H9 (cell line): ENCODE results near the gene VPS39. TPM values are rescaled to one million over a fixed set of nuclear protein-coding genes. Genes with fewer than 3 reads are reported as not detected.

Experiments
- DNase-seq: peaks from one replicate; pipeline ENCODE4 v3.0.0-alpha.2; 2017
- H2AFZ ChIP-seq: one replicate; pipeline ENCODE4 v1.6.1; 2013; ENCODE audit warnings: mild to moderate bottlenecking, low read length, control low read depth, moderate library complexity
- H2AK5ac ChIP-seq: 2 replicates; pipeline ENCODE4 v1.6.1; 2013; ENCODE audit warnings: low read length, control low read depth, mixed read lengths; ENCODE audit not compliant: insufficient read length
- H2BK120ac ChIP-seq: one replicate; pipeline ENCODE4 v1.6.1; 2013; ENCODE audit warnings: low read depth, mild to moderate bottlenecking, low read length, control low read depth, inconsistent platforms; ENCODE audit not compliant: poor library complexity, severe bottlenecking
- H2BK12ac ChIP-seq: 2 replicates; pipeline ENCODE4 v1.6.1; 2013; ENCODE audit warnings: low read length, control low read depth, mixed read lengths, low read depth; ENCODE audit not compliant: insufficient read length
- H2BK15ac ChIP-seq: 2 replicates; pipeline ENCODE4 v1.6.1; 2013; ENCODE audit warnings: low read depth, low read length, control low read depth
- H2BK20ac ChIP-seq: one replicate; pipeline ENCODE4 v1.6.1; 2013; ENCODE audit warnings: low read depth, mild to moderate bottlenecking, low read length, control low read depth, inconsistent platforms; ENCODE audit not compliant: poor library complexity, severe bottlenecking
- H2BK5ac ChIP-seq: 2 replicates; pipeline ENCODE4 v1.6.1; 2013; ENCODE audit warnings: low read length, control low read depth, mixed read lengths; ENCODE audit not compliant: insufficient read length
- H3K14ac ChIP-seq: 2 replicates; pipeline ENCODE4 v1.6.1; 2013; ENCODE audit warnings: low read length, control low read depth; ENCODE audit not compliant: insufficient read depth
- H3K18ac ChIP-seq: 2 replicates; pipeline ENCODE4 v1.6.1; 2013; ENCODE audit warnings: low read depth, mild to moderate bottlenecking, mixed read lengths, low read length, control low read depth; ENCODE audit not compliant: insufficient read length
- H3K23ac ChIP-seq: 2 replicates; pipeline ENCODE4 v1.6.1; 2013; ENCODE audit warnings: low read length, control low read depth, mixed read lengths, low read depth; ENCODE audit not compliant: insufficient read length
- H3K23me2 ChIP-seq: 2 replicates; pipeline ENCODE4 v1.6.1; 2013; ENCODE audit warnings: low read depth, mild to moderate bottlenecking, mixed read lengths, low read length, control low read depth; ENCODE audit not compliant: insufficient read length, poor library complexity, severe bottlenecking
- H3K27ac ChIP-seq: 2 replicates; pipeline ENCODE4 v1.5.1; 2013; ENCODE audit warnings: low read length, control low read depth, mixed read lengths, low read depth; ENCODE audit not compliant: insufficient read length
- H3K27me3 ChIP-seq: 2 replicates; pipeline ENCODE4 v1.6.1; 2013; ENCODE audit warnings: low read length, control low read depth, inconsistent platforms; ENCODE audit not compliant: insufficient read depth
- H3K4ac ChIP-seq: 2 replicates; pipeline ENCODE4 v1.6.1; 2013; ENCODE audit warnings: low read depth, mild to moderate bottlenecking, control low read depth, inconsistent platforms, low read length, moderate library complexity
- H3K4me1 ChIP-seq: 2 replicates; pipeline ENCODE4 v1.6.1; 2013; ENCODE audit warnings: low read length, control low read depth, inconsistent platforms; ENCODE audit not compliant: insufficient read depth
- H3K4me2 ChIP-seq: 2 replicates; pipeline ENCODE4 v1.6.1; 2013; ENCODE audit warnings: low read length, control low read depth, mixed read lengths; ENCODE audit not compliant: insufficient read length, insufficient read depth
- H3K56ac ChIP-seq: 2 replicates; pipeline ENCODE4 v1.6.1; 2013; ENCODE audit warnings: low read depth, mild to moderate bottlenecking, mixed read lengths, low read length, control low read depth; ENCODE audit not compliant: insufficient read length
- H3K79me1 ChIP-seq: 2 replicates; pipeline ENCODE4 v1.6.1; 2013; ENCODE audit warnings: low read depth, mild to moderate bottlenecking, moderate library complexity, low read length, control low read depth, inconsistent platforms; ENCODE audit not compliant: insufficient read depth, poor library complexity, severe bottlenecking
- H3K79me2 ChIP-seq: 2 replicates; pipeline ENCODE4 v1.6.1; 2013; ENCODE audit warnings: low read length, control low read depth, inconsistent platforms; ENCODE audit not compliant: insufficient read depth
- H3K9ac ChIP-seq: 2 replicates; pipeline ENCODE4 v1.6.1; 2013; ENCODE audit warnings: low read length, control low read depth, mixed read lengths; ENCODE audit not compliant: insufficient read length; ENCODE audit errors: extremely low read depth
- H3K9me3 ChIP-seq: one replicate; pipeline ENCODE4 v1.6.1; 2013; ENCODE audit warnings: low read depth, low read length, inconsistent platforms; ENCODE audit not compliant: control insufficient read depth
- H3T11ph ChIP-seq: one replicate; pipeline ENCODE4 v1.6.1; 2013; ENCODE audit warnings: mild to moderate bottlenecking, low read length, control low read depth, inconsistent platforms
- H4K20me1 ChIP-seq: one replicate; pipeline ENCODE4 v1.6.1; 2013; ENCODE audit not compliant: control insufficient read depth, insufficient read length, insufficient read depth
- H4K5ac ChIP-seq: 2 replicates; pipeline ENCODE4 v1.6.1; 2013; ENCODE audit warnings: low read depth, mild to moderate bottlenecking, mixed read lengths, low read length, control low read depth; ENCODE audit not compliant: insufficient read length
- H4K8ac ChIP-seq: replicated peaks from 2 replicates; pipeline ENCODE4 v1.6.1; 2013; ENCODE audit warnings: low read length, control low read depth, mixed read lengths, low read depth; ENCODE audit not compliant: insufficient read length
- H4K91ac ChIP-seq: 2 replicates; pipeline ENCODE4 v1.6.1; 2013; ENCODE audit warnings: low read depth, mild to moderate bottlenecking, moderate library complexity, mixed read lengths, low read length, control low read depth; ENCODE audit not compliant: insufficient read length
- H3K27ac Mint-ChIP-seq, 3 experiments: 2 replicates in 2 of 3; 3 replicates in 1 of 3; pipeline ENCODE4 v1.8.0; 2020 to 2021; ENCODE audit warnings: mixed read lengths in 3 of 3, mild to moderate bottlenecking in 1 of 3, moderate library complexity in 1 of 3
- H3K27me3 Mint-ChIP-seq: 2 replicates; pipeline ENCODE4 v1.8.0; 2021; ENCODE audit warnings: low read depth, mild to moderate bottlenecking, moderate library complexity, mixed read lengths
- H3K36me3 Mint-ChIP-seq, 3 experiments: 2 replicates in 2 of 3; 3 replicates in 1 of 3; pipeline ENCODE4 v1.8.0; 2020 to 2021; ENCODE audit warnings: low read depth in 3 of 3, mixed read lengths in 3 of 3; ENCODE audit not compliant: insufficient read depth in 1 of 3
- H3K4me1 Mint-ChIP-seq, 2 experiments: 2 replicates each; pipeline ENCODE4 v1.8.0; 2020; ENCODE audit warnings: mixed read lengths in 2 of 2
- H3K4me3 Mint-ChIP-seq, 2 experiments: 2 replicates in 1 of 2; 3 replicates in 1 of 2; pipeline ENCODE4 v1.8.0; 2020 to 2021; ENCODE audit warnings: mild to moderate bottlenecking in 2 of 2, mixed read lengths in 2 of 2, moderate library complexity in 1 of 2
- H3K9me3 Mint-ChIP-seq, 2 experiments: 2 replicates in 1 of 2; 3 replicates in 1 of 2; pipeline ENCODE4 v1.8.0; 2020; ENCODE audit warnings: mild to moderate bottlenecking in 2 of 2, mixed read lengths in 2 of 2, moderate library complexity in 1 of 2
- CTCF ChIP-seq: fragments of 200-600 bp; sonication (generic); conservative IDR thresholded peaks from 3 replicates; pipeline ENCODE4 v1.8.0; 2021; ENCODE audit warnings: antibody characterized with exemption, mild to moderate bottlenecking
- WGBS: extraction: QIAGEN DNeasy Blood & Tissue Kit; methylation state at CpG from one replicate; pipeline ENCODE4 v1.1.7; 2013; ENCODE audit warnings: missing lambda C conversion rate, low lambda C conversion rate, mixed read lengths; ENCODE audit not compliant: insufficient read length; ENCODE audit errors: extremely low coverage; 5-methylcytosine and 5-hydroxymethylcytosine counted together
- total RNA-seq: library from RNA; stranded (reverse); gene quantifications from 2 replicates; pipeline ENCODE4 v1.2.1, GENCODE V29; 2021

VPS39 gene
- total RNA-seq, 1 experiment from 2014 or later: 48.6 TPM

GRCh38 chr15:42145546-42146455 lies 62.3 kb downstream of the VPS39 start:
- no CpG with 5 or more reads among the region's 29 CpGs for WGBS
- no peak for TF ChIP-seq CTCF
- peak; percentile 26 for DNase-seq

More at GRCh38 chr15:42145546-42146455, 62.3 kb downstream of the VPS39 start:
- Histone ChIP-seq H3T11ph (no peak overlapping the region), H4K20me1 (no peaks in the 10 kb centered on the region), H3K79me2 (no peaks in the 10 kb centered on the region), H2AFZ (no peak overlapping the region), H4K5ac (no peak overlapping the region), H2BK120ac (no peak overlapping the region), H3K4me2 (no peak overlapping the region), H3K27me3 (no peaks in the 10 kb centered on the region), H3K4ac (no peak overlapping the region), H3K9ac (no peak overlapping the region), H3K79me1 (no peaks in the 10 kb centered on the region), H3K9me3 (no peaks in the 10 kb centered on the region), H3K56ac (no peak overlapping the region), H3K14ac (no peak overlapping the region), H2BK5ac (no peak overlapping the region), H3K23ac (no peak overlapping the region), H2BK20ac (no peak overlapping the region), H3K23me2 (no peaks in the 10 kb centered on the region), H2BK15ac (no peak overlapping the region), H4K91ac (no peak overlapping the region), H3K27ac (no peak overlapping the region), H4K8ac (no peak overlapping the region), H3K18ac (no peak overlapping the region), H2AK5ac (no peak overlapping the region), H2BK12ac (no peak overlapping the region), H3K4me1 (no peaks in the 10 kb centered on the region)
- Mint-ChIP-seq H3K36me3 (peaks cover 0 to 2% (median 0%) of the 10 kb centered on the region in 3 experiments; a peak in 1 of 7 replicates), H3K4me1 (peaks cover 3 to 5% of the 10 kb centered on the region in 2 experiments; a peak in 1 of 4 replicates), H3K4me3 (no peak overlapping the region), H3K27ac (no peak overlapping the region), H3K9me3 (no peaks in the 10 kb centered on the region), H3K27me3 (peaks cover 5% of the 10 kb centered on the region; the same call in 1 of the 2 replicates)
